Activated T-cell treated with anti-CD3 and anti-CD28 coated beads for 1 hour (primary cell): ENCODE measurements around the gene RNF146.
"Not testable (repeated sequence)": the region's sequence is repeated elsewhere in the genome, so short reads cannot be mapped to it uniquely, and the experiment has no call there.

ENCODE experiments used
- DNase-seq: peaks from one replicate; pipeline ENCODE4 v3.0.0-alpha.2; 2020; ENCODE audit warnings: low read depth

RNF146 gene

GRCh38 chr6:127266178-127266891 lies at the start of gene RNF146:
TSS of gene RNF146 (plus strand) at chr6:127266864. CDS start at chr6:127280339, 13,475 bp downstream.
- DNase-seq = peak; percentile 58

- DNase-seq = no peak
Measured at GRCh38 chr6:127219869-127220268, 46.8 kb upstream of the RNF146 start.

GRCh38 chr6:127221201-127221600 lies 45.5 kb upstream of the RNF146 start:
- no peak for DNase-seq

GRCh38 chr6:127222418-127222817 lies 44.2 kb upstream of the RNF146 start:
- DNase-seq = no peak

GRCh38 chr6:127225497-127225896 lies 41.2 kb upstream of the RNF146 start:
- DNase-seq = no peak

GRCh38 chr6:127233819-127234218 lies 32.8 kb upstream of the RNF146 start:
- DNase-seq = not testable (repeated sequence)

GRCh38 chr6:127243501-127243900 lies 23.2 kb upstream of the RNF146 start:
- DNase-seq = no peak

GRCh38 chr6:127247114-127248096 lies 19.3 kb upstream of the RNF146 start:
- no peak for DNase-seq

- no peak for DNase-seq
Measured at GRCh38 chr6:127249621-127250020, 17.0 kb upstream of the RNF146 start.

GRCh38 chr6:127255286-127255685 lies 11.4 kb upstream of the RNF146 start:
- DNase-seq = no peak

GRCh38 chr6:127262896-127263295 lies 3.8 kb upstream of the RNF146 start:
- no peak for DNase-seq

GRCh38 chr6:127263481-127263880 lies 3.2 kb upstream of the RNF146 start:
- DNase-seq = no peak

- DNase-seq = peak; percentile 19
Measured at GRCh38 chr6:127266892-127267645, 405 bp downstream of the RNF146 start.

GRCh38 chr6:127267646-127268625 lies 1.3 kb downstream of the RNF146 start:
- no peak for DNase-seq

GRCh38 chr6:127272576-127272975 lies 5.9 kb downstream of the RNF146 start:
- no peak for DNase-seq

- DNase-seq = no peak
Measured at GRCh38 chr6:127273499-127273898, 6.8 kb downstream of the RNF146 start.

- DNase-seq = no peak
Measured at GRCh38 chr6:127276331-127276730, 9.7 kb downstream of the RNF146 start.

- DNase-seq = no peak
Measured at GRCh38 chr6:127277878-127278843, 11.5 kb downstream of the RNF146 start.

GRCh38 chr6:127279815-127280214 lies 13.2 kb downstream of the RNF146 start:
- no peak for DNase-seq

GRCh38 chr6:127282184-127282583 lies 15.5 kb downstream of the RNF146 start:
- no peak for DNase-seq
